K562 (cell line): Measurements from ENCODE around the gene GRAMD2A. TPM values are rescaled to one million over a fixed set of nuclear protein-coding genes. Genes with fewer than 3 reads are reported as not detected.

Experiments
- ATAC-seq: fragments of 200-7000 bp; cut with Tn5 transposase; 3 replicates; pipeline ENCODE4 v1.9.1; 2020; ENCODE audit warnings: moderate library complexity
- BruUV-seq: library from RNA; stranded (reverse); fragments of 400-500 nt; replicated peaks from 2 replicates; lab custom pipeline; 2021; lab: Mats Ljungman, UMichigan
- CTCF ChIA-PET: fragments of 300-600 bp; formaldehyde crosslinking; extraction: SDS; loops from one replicate; lab custom pipeline; 2021; ENCODE audit warnings: low intra/inter-chr PET ratio; lab: Yijun Ruan, JAX
- POLR2A ChIA-PET: fragments of 300-600, 350-650 bp; sonication (Branson Sonifier 250); formaldehyde crosslinking; extraction: SDS; loops from one replicate; lab custom pipeline; 2021; ENCODE audit warnings: antibody characterized with exemption, inconsistent platforms; lab: Yijun Ruan, JAX
- DNase-seq, 4 experiments: peaks; one replicate each; pipeline versions ENCODE4 v3.0.0 to v3.0.0-alpha.2; 2011 to 2018; ENCODE audit warnings: low spot score in 3 of 4, mixed read lengths in 3 of 4; ENCODE audit errors: extremely low read depth in 1 of 4
- FAIRE-seq: peaks from 2 replicates; lab custom pipeline; 2011; peaks lifted over from hg19 to GRCh38; lab: Jason Lieb, UNC
- H2AFZ ChIP-seq: 2 replicates; pipeline ENCODE4 v1.6.0; 2011; ENCODE audit warnings: low read depth, low read length, control low read depth, inconsistent platforms
- H3K27ac ChIP-seq: fragments of 200-600 bp; 3 replicates; pipeline ENCODE4 v1.8.0; 2011; ENCODE audit warnings: low read depth, mild to moderate bottlenecking, control low read depth, inconsistent platforms, low read length, moderate library complexity, mixed read lengths; ENCODE audit errors: extremely low read depth
- H3K27me3 ChIP-seq, 2 experiments: fragments of 300-600 bp in 1 of 2; 2 replicates in 1 of 2; 3 replicates in 1 of 2; pipeline versions ENCODE4 v1.6.0 to v1.8.0; 2011; ENCODE audit warnings: inconsistent platforms in 2 of 2, low read length in 2 of 2, mild to moderate bottlenecking in 1 of 2, mixed read lengths in 1 of 2, moderate library complexity in 1 of 2; ENCODE audit not compliant: control insufficient read depth in 2 of 2, insufficient read depth in 2 of 2
- H3K36me3 ChIP-seq: fragments of 300-600 bp; 3 replicates; pipeline ENCODE4 v1.8.0; 2011; ENCODE audit warnings: mild to moderate bottlenecking, low read length, inconsistent platforms; ENCODE audit not compliant: control insufficient read depth, insufficient read depth
- H3K4me1 ChIP-seq, 2 experiments: fragments of 200-600 bp in 1 of 2; replicated peaks in 1 of 2; 2 replicates in 1 of 2; 3 replicates in 1 of 2; pipeline versions ENCODE4 v1.5.1 to v1.8.0; 2011; ENCODE audit warnings: inconsistent platforms in 2 of 2, low read length in 2 of 2, mild to moderate bottlenecking in 1 of 2, mixed read lengths in 1 of 2, moderate library complexity in 1 of 2; ENCODE audit not compliant: control insufficient read depth in 2 of 2, insufficient read depth in 2 of 2
- H3K4me2 ChIP-seq: 2 replicates; pipeline ENCODE4 v1.6.1; 2011; ENCODE audit warnings: low read length, control low read depth, inconsistent platforms, mixed read lengths; ENCODE audit not compliant: insufficient read depth
- H3K4me3 ChIP-seq: fragments of 200-600 bp; sonication (generic), shearing (Covaris generic); 2 replicates; pipeline ENCODE4 v1.5.1; 2016; ENCODE audit warnings: control low read depth, inconsistent platforms
- H3K79me2 ChIP-seq: fragments of 200-600 bp; 3 replicates; pipeline ENCODE4 v1.8.0; 2011; ENCODE audit warnings: low read length, inconsistent platforms; ENCODE audit not compliant: control insufficient read depth, insufficient read depth
- H3K9ac ChIP-seq, 2 experiments: 2 replicates each; pipeline versions ENCODE4 v1.6.0 to v1.6.1; 2011; ENCODE audit warnings: low read depth in 2 of 2, low read length in 2 of 2, control low read depth in 1 of 2, inconsistent platforms in 1 of 2, mild to moderate bottlenecking in 1 of 2, mixed read lengths in 1 of 2; ENCODE audit not compliant: insufficient read depth in 1 of 2
- H3K9me1 ChIP-seq: one replicate; pipeline ENCODE4 v1.6.0; 2011; ENCODE audit warnings: inconsistent platforms, mild to moderate bottlenecking, low read length, moderate library complexity; ENCODE audit not compliant: control insufficient read depth, insufficient read depth
- H3K9me3 ChIP-seq: replicated peaks from 2 replicates; pipeline ENCODE4 v1.5.1; 2011; ENCODE audit warnings: low read depth, low read length, inconsistent platforms; ENCODE audit not compliant: control insufficient read depth, insufficient read depth
- H4K20me1 ChIP-seq: replicated peaks from 2 replicates; pipeline ENCODE4 v1.6.1; 2011; ENCODE audit warnings: low read length, inconsistent platforms, mixed read lengths; ENCODE audit not compliant: control insufficient read depth, insufficient read depth
- CHD4 ChIP-seq: fragments of 200-600 bp; sonication (generic); IDR thresholded peaks from 3 replicates; pipeline ENCODE4 v1.6.1; 2012; ENCODE audit warnings: low read depth, mild to moderate bottlenecking, mixed read lengths, low read length, inconsistent platforms; ENCODE audit not compliant: insufficient read depth, insufficient replicate concordance, poor library complexity, severe bottlenecking
- CLOCK ChIP-seq: fragments of 250-450 bp; sonication (Bioruptor Pico); IDR thresholded peaks from 2 replicates; pipeline ENCODE4 v1.4.0; 2020; ENCODE audit warnings: mild to moderate bottlenecking, moderate library complexity, borderline replicate concordance
- E2F6 ChIP-seq, 2 experiments: IDR thresholded peaks; 2 replicates each; pipeline ENCODE4 v1.6.1; 2011; ENCODE audit warnings: borderline replicate concordance in 1 of 2, control low read depth in 1 of 2, low read depth in 1 of 2, low read length in 1 of 2, mild to moderate bottlenecking in 1 of 2, mixed read lengths in 1 of 2, moderate library complexity in 1 of 2; ENCODE audit not compliant: insufficient read depth in 1 of 2, insufficient read length in 1 of 2, poor library complexity in 1 of 2, severe bottlenecking in 1 of 2; ENCODE audit errors: extremely low read depth in 1 of 2
- ERF ChIP-seq: fragments of 450-650 bp; formaldehyde crosslinking; IDR thresholded peaks from 2 replicates; pipeline ENCODE4 v1.4.0; 2020; ENCODE audit warnings: mild to moderate bottlenecking, mixed read lengths
- KAT2B ChIP-seq: IDR thresholded peaks from one replicate; pipeline ENCODE4 v1.6.1; 2012; ENCODE audit warnings: low read depth, mild to moderate bottlenecking, control low read depth, inconsistent platforms, low read length, moderate library complexity
- MAX ChIP-seq: sonication (generic); formaldehyde crosslinking; IDR thresholded peaks from 2 replicates; pipeline ENCODE4 v1.9.0; 2022; ENCODE audit warnings: mild to moderate bottlenecking, missing genetic modification reagents
- NBN ChIP-seq: fragments of 450-650 bp; IDR thresholded peaks from 2 replicates; pipeline ENCODE4 v1.6.1; 2016; ENCODE audit warnings: low read depth, mild to moderate bottlenecking
- NR3C1 ChIP-seq: sonication (generic); formaldehyde crosslinking; IDR thresholded peaks from 2 replicates; pipeline ENCODE4 v1.8.1; 2022; ENCODE audit warnings: missing genetic modification reagents
- PRMT5 ChIP-seq: sonication (generic); formaldehyde crosslinking; IDR thresholded peaks from 2 replicates; pipeline ENCODE4 v1.5.0; 2020; ENCODE audit warnings: missing genetic modification reagents
- RB1 ChIP-seq: fragments of 450-650 bp; IDR thresholded peaks from 2 replicates; pipeline ENCODE4 v1.6.1; 2017; ENCODE audit warnings: low read depth, mild to moderate bottlenecking
- SREBF2 ChIP-seq: sonication (generic); formaldehyde crosslinking; IDR thresholded peaks from 2 replicates; pipeline ENCODE4 v1.4.0; 2020; ENCODE audit warnings: mild to moderate bottlenecking, missing genetic modification reagents
- TCF7L2 ChIP-seq: fragments of 150-350 bp; IDR thresholded peaks from 2 replicates; pipeline ENCODE4 v1.6.1; 2016; ENCODE audit warnings: low read depth, mild to moderate bottlenecking, low read length, moderate library complexity
- ZNF586 ChIP-seq: fragments of 450-650 bp; formaldehyde crosslinking; conservative IDR thresholded peaks from 2 replicates; pipeline ENCODE4 v1.4.0; 2020; ENCODE audit warnings: mild to moderate bottlenecking, moderate library complexity
- ZNF592 ChIP-seq: fragments of 450-650 bp; IDR thresholded peaks from 2 replicates; pipeline ENCODE4 v1.6.1; 2017; ENCODE audit warnings: antibody characterized with exemption, mild to moderate bottlenecking
- WGBS: fragments of 100-300 bp; shearing (Covaris generic); methylation state at CpG from one replicate; pipeline ENCODE4 v1.1.6; 2016; ENCODE audit warnings: low coverage, mixed read lengths; ENCODE audit not compliant: insufficient coverage; ENCODE audit errors: missing lambda C conversion rate; 5-methylcytosine and 5-hydroxymethylcytosine counted together
- in situ Hi-C: fragments of 300-500 bp; cut with MboI; formaldehyde crosslinking; loops from 4 replicates; pipeline ENCODE4 v1.15.0; 2018; ENCODE audit warnings: inconsistent platforms, mixed read lengths
- intact Hi-C: fragments of 100-400 bp; cut with micrococcal nuclease; formaldehyde crosslinking; loops from 2 replicates; pipeline ENCODE4 v1.14.2; 2022
- polyA plus RNA-seq, 8 experiments: library from polyadenylated mRNA; depleted of rRNA in 4 of 8; stranded (reverse) in 5 of 8; unstranded in 3 of 8; fragments of >200 nt; fragmentation: Nextera tagmentation in 2 of 8; fragmentation: Illumina TruSeq in 1 of 8; extraction: Ambion mirVana in 2 of 8; extraction: Trizol in 1 of 8; gene quantifications; 2 replicates each; pipeline versions ENCODE4 v1.2.1 to v1.2.3, GENCODE V29; 2011 to 2014; ENCODE audit warnings: inconsistent platforms in 1 of 8, missing spikeins in 1 of 8
- total RNA-seq, 7 experiments: library from RNA; depleted of rRNA in 6 of 7; stranded (reverse); fragments of >200 nt in 6 of 7; fragmentation: Illumina TruSeq in 2 of 7; extraction: Trizol in 2 of 7; gene quantifications; 2 replicates each; pipeline versions ENCODE4 v1.2.1 to v1.2.3, GENCODE V29; 2011 to 2021; ENCODE audit warnings: low replicate concordance in 1 of 7

GRAMD2A gene
- total and polyA plus RNA-seq, 9 of the 15 experiments (the other 6 are each of a cell fraction or from before 2014, with no cell fraction given): 0.08 to 0.22 TPM; not detected in 7

GRCh38 chr15:72146221-72146620, 51.4 kb downstream of the GRAMD2A start:
- DNase-seq: no peak
- no peak for ATAC-seq
- Histone ChIP-seq H3K4me1 (no peaks in the 10 kb centered on the region), H3K79me2 (no peaks in the 10 kb centered on the region), H3K9ac (no peak overlapping the region), H3K9me1 (no peaks in the 10 kb centered on the region), H3K4me2 (no peak overlapping the region), H3K27ac (no peak overlapping the region), H4K20me1 (no peaks in the 10 kb centered on the region; the same call in 1 of the 2 replicates), H2AFZ (no peak overlapping the region), H3K4me3 (no peak overlapping the region), H3K9me3 (no peaks in the 10 kb centered on the region), H3K27me3 (peaks cover 0 to 3% of the 10 kb centered on the region in 2 experiments; a peak in 4 of 5 replicates), H3K36me3 (no peaks in the 10 kb centered on the region)
- POLR2A ChIA-PET: interaction anchor here (1.2 kb wide), 1 partner anchor 11 kb away, joined by 3 read pairs; no protein-coding TSS in a partner anchor
- CTCF ChIA-PET: no interaction called here
- 2% methylated on average over 3 of the region's 3 CpGs for WGBS
- intact Hi-C loops (no loop called here), in situ Hi-C loops (loop anchor here (5.0 kb wide), 1 partner anchor 404 kb away; no protein-coding TSS in a partner anchor)
- no TSS peak for BruUV-seq
- no peak for FAIRE-seq
- TF ChIP-seq ZNF586 (CRISPR knock-in tag): no peak
- TF ChIP-seq KAT2B: no peak
- TF ChIP-seq NBN: no peak
- no peak for TF ChIP-seq ERF
- no peak for TF ChIP-seq SREBF2 (CRISPR knock-in tag)
- no peak for TF ChIP-seq MAX
- no peak for TF ChIP-seq CHD4
- no peak for TF ChIP-seq CLOCK (CRISPR knock-in tag)
- TF ChIP-seq NR3C1 (CRISPR knock-in tag): no peak
- TF ChIP-seq PRMT5: no peak
- TF ChIP-seq ZNF592: no peak
- no peak for TF ChIP-seq RB1
- no peak for TF ChIP-seq E2F6 (IDR thresholded peaks at IDR 0.05; ENCODE audit: borderline replicate concordance in 1 of 2, extremely low read depth in 1 of 2, insufficient read depth in 1 of 2, insufficient read length in 1 of 2, low read depth in 1 of 2, low read length in 1 of 2, poor library complexity in 1 of 2, severe bottlenecking in 1 of 2)
- no peak for TF ChIP-seq TCF7L2
